HL-60 (cell line): Measurements from ENCODE around the gene TRPV5.

Source experiments
- DNase-seq, 2 experiments: peaks; one replicate each; pipeline ENCODE4 v3.0.0-alpha.2; 2010 to 2020; ENCODE audit warnings: low read depth in 1 of 2, low spot score in 1 of 2
- H3K27ac ChIP-seq: fragments of 250-450 bp; sonication (Bioruptor Pico); replicated peaks from 2 replicates; pipeline ENCODE4 v1.5.1; 2020; ENCODE audit warnings: mild to moderate bottlenecking, moderate library complexity
- H3K27me3 ChIP-seq: fragments of 250-450 bp; sonication (Bioruptor Pico); 2 replicates; pipeline ENCODE4 v1.5.1; 2021; ENCODE audit warnings: mild to moderate bottlenecking, moderate library complexity; ENCODE audit not compliant: insufficient read depth, poor library complexity, severe bottlenecking
- H3K4me3 ChIP-seq: replicated peaks from 2 replicates; pipeline ENCODE4 v1.5.1; 2011; ENCODE audit warnings: mild to moderate bottlenecking, control low read depth, low read length; ENCODE audit not compliant: insufficient read depth
- GABPA ChIP-seq: IDR thresholded peaks from 2 replicates; pipeline ENCODE4 v1.6.1; 2012; ENCODE audit warnings: low read depth
- POLR2AphosphoS5 ChIP-seq: IDR thresholded peaks from 2 replicates; pipeline ENCODE4 v1.6.1; 2012; ENCODE audit warnings: low read depth
- SPI1 ChIP-seq: IDR thresholded peaks from 2 replicates; pipeline ENCODE4 v1.6.1; 2012; ENCODE audit warnings: low read depth, mild to moderate bottlenecking, borderline replicate concordance
- TF ChIP-seq, protein P1 (sequence below): IDR thresholded peaks from one replicate; pipeline ENCODE4 v1.5.1; 2011; ENCODE audit warnings: low read length, control low read depth, inconsistent platforms; ENCODE audit not compliant: insufficient read depth
- TF ChIP-seq, protein P2 (sequence below): IDR thresholded peaks from 2 replicates; pipeline ENCODE4 v1.6.1; 2012; ENCODE audit warnings: low read depth; ENCODE audit not compliant: insufficient replicate concordance

Gene TRPV5

DNA sequence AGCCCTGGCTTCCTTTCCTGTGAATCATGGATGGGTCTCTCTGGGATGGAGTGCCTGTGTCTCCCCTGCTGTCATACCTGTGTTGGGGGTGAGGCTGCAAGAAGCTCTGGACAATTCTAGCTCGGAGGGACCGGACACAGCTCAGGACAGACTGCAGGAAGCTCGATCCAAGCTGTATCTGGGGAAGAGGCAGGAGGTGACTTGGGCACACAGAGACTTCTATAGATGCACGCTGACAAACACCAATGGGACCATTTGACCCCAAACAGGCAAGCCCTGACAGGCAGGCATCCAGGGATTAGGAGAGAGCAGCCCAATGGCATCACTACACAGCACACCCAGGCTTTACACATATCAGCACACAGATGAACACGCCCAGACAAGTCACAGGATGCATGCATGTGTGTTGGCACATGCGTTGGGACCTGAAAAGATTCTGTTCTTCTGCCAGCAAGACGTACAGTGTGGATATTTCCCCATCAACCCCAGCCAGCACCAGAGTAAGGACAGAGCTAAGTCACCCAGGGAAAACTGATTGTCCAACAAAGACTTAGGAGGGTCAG lies 10.2 kb upstream of the TRPV5 start:
- H3K4me3 ChIP-seq: no peak overlapping the region
- no peak overlapping the region for H3K27ac ChIP-seq
- TF ChIP-seq GABPA: no peak
- TF ChIP-seq, protein P1, sequence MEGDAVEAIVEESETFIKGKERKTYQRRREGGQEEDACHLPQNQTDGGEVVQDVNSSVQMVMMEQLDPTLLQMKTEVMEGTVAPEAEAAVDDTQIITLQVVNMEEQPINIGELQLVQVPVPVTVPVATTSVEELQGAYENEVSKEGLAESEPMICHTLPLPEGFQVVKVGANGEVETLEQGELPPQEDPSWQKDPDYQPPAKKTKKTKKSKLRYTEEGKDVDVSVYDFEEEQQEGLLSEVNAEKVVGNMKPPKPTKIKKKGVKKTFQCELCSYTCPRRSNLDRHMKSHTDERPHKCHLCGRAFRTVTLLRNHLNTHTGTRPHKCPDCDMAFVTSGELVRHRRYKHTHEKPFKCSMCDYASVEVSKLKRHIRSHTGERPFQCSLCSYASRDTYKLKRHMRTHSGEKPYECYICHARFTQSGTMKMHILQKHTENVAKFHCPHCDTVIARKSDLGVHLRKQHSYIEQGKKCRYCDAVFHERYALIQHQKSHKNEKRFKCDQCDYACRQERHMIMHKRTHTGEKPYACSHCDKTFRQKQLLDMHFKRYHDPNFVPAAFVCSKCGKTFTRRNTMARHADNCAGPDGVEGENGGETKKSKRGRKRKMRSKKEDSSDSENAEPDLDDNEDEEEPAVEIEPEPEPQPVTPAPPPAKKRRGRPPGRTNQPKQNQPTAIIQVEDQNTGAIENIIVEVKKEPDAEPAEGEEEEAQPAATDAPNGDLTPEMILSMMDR: no peak
- TF ChIP-seq POLR2AphosphoS5: no peak
- TF ChIP-seq SPI1: no peak
- TF ChIP-seq, protein P2, sequence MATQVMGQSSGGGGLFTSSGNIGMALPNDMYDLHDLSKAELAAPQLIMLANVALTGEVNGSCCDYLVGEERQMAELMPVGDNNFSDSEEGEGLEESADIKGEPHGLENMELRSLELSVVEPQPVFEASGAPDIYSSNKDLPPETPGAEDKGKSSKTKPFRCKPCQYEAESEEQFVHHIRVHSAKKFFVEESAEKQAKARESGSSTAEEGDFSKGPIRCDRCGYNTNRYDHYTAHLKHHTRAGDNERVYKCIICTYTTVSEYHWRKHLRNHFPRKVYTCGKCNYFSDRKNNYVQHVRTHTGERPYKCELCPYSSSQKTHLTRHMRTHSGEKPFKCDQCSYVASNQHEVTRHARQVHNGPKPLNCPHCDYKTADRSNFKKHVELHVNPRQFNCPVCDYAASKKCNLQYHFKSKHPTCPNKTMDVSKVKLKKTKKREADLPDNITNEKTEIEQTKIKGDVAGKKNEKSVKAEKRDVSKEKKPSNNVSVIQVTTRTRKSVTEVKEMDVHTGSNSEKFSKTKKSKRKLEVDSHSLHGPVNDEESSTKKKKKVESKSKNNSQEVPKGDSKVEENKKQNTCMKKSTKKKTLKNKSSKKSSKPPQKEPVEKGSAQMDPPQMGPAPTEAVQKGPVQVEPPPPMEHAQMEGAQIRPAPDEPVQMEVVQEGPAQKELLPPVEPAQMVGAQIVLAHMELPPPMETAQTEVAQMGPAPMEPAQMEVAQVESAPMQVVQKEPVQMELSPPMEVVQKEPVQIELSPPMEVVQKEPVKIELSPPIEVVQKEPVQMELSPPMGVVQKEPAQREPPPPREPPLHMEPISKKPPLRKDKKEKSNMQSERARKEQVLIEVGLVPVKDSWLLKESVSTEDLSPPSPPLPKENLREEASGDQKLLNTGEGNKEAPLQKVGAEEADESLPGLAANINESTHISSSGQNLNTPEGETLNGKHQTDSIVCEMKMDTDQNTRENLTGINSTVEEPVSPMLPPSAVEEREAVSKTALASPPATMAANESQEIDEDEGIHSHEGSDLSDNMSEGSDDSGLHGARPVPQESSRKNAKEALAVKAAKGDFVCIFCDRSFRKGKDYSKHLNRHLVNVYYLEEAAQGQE: no peak
- no peak for DNase-seq
- no peaks in the 10 kb centered on the region for H3K27me3 ChIP-seq

DNA sequence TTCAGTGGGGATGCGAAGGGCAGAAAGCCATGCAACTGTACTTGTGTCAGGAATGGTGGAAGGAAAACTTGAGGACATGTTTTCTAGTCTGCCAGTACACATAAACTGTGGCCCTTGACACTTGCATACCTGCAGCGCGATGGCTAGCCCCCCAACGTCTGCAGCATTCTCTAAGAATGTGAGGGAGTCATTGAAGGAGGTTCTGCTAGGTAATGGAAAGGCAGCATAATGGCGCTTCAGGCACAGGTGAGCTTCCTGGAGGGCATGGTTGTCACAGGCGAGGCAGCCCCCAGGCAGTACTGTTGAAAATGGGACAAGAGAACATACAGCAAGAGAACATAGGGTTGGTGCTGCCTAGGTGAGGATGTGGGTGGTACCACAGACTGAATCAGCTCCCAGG lies 9.2 kb upstream of the TRPV5 start:
- DNase-seq: no peak
- no peak overlapping the region for H3K27ac ChIP-seq
- H3K27me3 ChIP-seq: no peaks in the 10 kb centered on the region
- H3K4me3 ChIP-seq: no peak overlapping the region
- TF ChIP-seq POLR2AphosphoS5 (no peak), SPI1 (no peak), GABPA (no peak)
- TF ChIP-seq, protein P1: no peak

DNA sequence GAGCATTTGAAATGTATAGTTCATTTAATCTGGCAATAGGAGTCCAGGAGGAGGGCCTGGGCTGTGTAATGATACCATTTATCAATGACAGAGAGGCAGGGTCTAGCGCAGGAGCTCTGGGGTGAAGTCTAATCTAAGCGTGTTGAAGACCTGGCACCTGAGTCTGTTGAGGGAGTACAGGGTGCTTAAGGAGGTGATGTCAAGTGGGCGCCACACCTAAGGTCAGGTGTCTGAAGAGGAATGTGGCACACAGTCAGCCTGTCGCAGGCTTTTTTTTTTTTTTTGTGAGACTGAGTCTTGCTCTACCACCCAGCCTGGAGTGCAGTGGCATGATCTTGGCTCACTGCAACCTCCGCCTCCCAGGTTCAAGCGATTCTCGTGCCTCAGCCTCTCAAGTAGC lies 8.0 kb upstream of the TRPV5 start:
- TF ChIP-seq SPI1: no peak
- no peak for TF ChIP-seq POLR2AphosphoS5
- no peak for TF ChIP-seq GABPA
- TF ChIP-seq, protein P1: no peak
- TF ChIP-seq, protein P2: no peak

DNA sequence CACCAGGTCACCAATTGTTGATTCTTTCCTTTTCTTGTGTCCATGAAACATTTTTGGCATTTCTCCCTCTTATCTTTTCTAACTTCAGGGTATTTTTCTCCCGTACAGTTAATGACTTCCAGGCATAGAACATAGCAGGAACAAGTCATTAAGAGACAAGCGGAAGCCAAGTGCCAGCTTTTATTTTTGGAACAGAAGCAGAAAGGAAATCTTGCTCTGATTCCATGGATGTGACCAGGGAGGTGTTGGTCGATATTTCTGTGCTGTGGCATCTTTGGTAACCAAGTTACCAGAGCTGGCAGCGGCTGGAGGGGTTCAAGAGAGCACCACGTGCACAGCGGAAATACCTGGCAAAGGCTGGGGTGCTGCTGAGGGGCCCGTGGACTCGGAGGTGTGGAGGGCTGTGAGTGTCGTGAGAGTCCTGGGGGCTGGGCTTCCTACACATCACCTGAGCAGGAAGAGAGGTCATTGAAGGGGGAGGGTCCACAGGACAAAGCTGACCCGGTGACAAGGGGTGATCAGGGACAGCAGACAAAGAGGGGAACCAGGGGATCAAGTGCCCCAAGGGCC lies 7.5 kb upstream of the TRPV5 start:
- H3K27me3 ChIP-seq: no peaks in the 10 kb centered on the region
- DNase-seq: no peak
- no peak overlapping the region for H3K27ac ChIP-seq
- no peak for TF ChIP-seq SPI1
- TF ChIP-seq GABPA: no peak
- no peak for TF ChIP-seq POLR2AphosphoS5
- TF ChIP-seq, protein P1: no peak
- H3K4me3 ChIP-seq: no peak overlapping the region

More for the DNA sequence above, 8.0 kb upstream of the TRPV5 start:
- DNase-seq: no peak
- no peaks in the 10 kb centered on the region for H3K27me3 ChIP-seq
- H3K27ac ChIP-seq: no peak overlapping the region
- H3K4me3 ChIP-seq: no peak overlapping the region
